Measurements from ENCODE around the gene RUNX3.

Gene RUNX3

DNA sequence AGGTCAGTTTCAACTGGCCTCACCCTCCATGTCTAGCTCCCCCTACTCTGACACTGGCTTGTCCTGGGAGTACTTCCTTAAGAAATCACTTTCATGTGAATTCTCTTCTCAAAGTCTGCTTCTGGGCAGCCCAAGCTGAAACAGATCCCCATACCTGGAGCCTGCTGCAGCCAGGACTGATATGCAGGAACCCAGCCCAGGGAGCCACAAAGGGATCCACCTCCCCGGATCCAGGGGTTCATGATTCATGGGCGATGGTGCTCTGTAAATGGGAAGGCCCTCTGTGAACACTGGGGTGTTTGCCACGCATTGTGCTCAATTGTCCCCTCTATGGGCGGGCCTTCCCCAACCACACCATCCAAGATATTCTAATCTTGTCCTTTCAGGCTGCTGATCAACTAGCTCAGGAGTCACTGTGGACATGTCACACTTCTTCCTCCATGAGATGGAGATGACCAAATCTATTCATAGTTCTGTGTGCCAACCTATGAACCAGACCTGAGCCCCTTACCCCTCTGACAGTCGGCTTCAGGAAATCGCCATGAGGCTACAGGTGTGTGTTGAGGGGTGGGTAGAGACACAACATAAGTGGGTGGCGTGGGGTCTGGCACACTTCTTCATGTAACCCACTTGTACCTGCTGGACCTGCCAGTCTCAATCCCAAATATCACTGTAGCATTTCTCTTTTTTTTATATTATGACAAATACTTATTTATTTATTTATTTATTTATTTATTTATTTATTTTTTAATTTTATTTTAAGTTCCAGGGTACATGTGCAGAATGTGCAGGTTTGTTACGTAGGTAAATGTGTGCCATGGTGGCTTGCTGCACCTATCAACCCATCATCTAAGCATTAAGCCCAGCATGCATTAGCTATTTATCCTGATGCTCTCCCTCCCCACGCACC, 41.8 kb downstream of the RUNX3 start:
- DNase-seq (ENCODE audit: low read depth, low spot score) = no peak

DNA sequence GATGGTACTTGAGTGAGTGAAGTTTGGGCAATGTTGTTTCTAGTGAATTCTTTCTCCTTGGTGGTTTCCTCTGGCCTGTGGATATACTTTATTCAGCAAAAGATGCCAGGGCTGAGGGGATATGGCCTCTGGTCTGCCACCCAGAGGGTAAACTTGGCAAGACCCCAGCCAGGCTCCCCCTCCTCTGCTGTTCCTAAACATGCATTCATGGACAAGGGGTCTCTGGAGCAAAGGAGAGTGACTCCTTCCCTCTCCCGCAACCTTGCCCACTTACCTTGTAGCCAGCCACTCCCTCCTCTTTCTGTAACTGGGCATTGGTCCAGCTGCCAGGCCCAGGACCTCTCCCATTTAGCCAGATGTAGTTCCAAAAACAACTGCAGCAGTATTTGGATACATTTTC, 43.8 kb downstream of the RUNX3 start:
- no peak for DNase-seq (ENCODE audit: low read depth, low spot score)

DNA sequence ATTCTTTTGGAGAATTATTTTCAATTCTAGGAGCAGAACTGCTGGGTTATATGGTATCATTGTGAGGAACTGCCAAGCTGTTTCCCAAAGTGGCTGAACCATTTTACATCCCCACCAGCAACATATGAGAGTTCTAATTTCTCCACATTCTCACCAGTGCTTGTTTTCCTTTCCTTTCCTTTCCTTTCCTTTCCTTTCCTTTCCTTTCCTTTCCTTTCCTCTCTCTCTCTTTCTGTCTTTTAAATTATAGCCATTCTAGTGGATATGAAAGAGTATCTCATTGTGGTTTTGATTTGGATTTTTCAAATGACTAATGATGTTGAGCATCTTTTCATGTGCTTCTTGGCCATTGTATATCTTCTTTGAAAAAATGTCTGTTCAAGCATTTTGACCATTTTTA, 45.3 kb downstream of the RUNX3 start:
- DNase-seq (ENCODE audit: low read depth, low spot score) = no peak

DNA sequence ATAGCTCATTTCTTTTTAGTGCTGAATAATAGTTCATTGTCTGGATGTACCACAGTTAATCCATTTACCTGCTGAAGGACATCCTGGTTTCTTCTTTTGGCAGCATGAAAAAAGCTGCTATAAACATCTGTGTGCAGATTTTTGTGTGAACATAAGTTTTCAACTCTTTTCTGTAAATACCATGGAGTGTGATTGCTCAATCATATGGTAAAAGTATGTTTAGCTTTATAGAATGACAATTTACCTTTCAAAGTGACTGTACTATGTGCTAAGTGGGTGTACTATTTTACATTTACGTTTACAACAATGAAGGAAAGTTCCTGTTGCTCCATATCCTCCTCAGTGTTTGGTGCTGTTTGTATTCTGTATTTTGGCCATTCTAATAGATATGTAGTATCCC, 49.0 kb downstream of the RUNX3 start:
- no peak for DNase-seq (ENCODE audit: low read depth, low spot score)

DNA sequence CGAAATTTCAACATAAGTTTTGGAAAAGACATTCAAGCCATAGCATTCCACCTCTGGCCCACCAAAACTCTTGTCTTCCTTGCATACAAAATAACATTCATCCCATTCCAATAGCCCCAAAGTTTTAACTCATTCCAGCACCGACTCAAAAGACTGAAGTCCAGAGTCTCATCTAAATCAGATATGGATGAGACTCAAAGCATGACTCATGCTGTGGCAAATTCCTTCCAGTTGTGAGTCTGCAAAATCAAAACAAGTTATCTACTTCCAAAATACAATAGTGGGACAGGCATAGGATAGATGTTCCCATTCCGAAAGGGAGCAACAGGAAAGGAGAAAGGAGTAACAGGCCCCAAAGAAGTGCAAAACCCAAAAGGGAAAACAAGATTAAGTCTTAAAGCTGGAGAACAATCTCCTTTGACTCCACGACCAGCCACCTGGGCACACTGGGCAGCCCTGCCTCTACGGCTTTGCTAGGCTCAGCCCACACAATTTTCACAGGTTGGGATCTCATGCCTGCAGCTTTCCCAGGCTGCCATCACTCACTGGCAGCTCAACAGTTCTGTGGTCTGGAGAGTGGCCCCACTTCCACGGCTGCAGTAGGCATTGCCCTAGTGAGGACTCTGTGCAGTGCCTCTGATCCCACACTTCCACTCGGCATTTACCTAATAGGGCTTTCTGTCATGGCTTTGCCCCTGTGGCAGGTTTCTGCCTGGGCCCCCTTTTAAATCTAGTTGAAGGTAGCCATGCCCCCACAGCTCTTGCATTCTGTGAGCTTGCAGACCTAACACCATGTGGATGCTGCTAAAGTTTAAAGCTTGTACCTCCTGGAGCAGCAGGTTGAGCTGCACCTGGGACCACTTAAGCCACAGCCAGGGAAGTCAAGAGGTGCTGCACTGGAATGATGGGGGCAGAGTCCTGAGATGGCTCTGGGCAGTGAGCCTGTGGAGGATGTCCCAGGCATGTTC, 51.0 kb downstream of the RUNX3 start:
- no peak for DNase-seq (ENCODE audit: low read depth, low spot score)

DNA sequence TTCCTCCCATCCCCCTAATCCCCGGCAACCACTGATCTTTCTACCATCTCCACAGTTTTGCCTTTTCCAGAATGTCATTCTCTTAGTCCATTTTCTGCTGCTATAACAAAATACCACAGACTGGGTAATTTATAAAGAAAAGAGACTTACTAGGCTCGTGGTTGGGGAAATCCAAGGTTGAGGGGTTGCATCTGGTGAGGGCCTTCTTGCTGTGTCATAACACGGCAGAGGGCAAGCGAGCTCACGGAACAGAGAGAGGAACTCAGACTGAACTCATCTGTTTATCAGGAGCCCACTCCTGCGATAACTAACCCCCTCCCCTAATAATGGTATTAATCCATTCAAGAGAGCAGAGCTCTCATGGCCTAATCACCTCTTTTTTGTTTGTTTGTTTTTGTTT, 52.0 kb downstream of the RUNX3 start:
- no peak for DNase-seq (ENCODE audit: low read depth, low spot score)

- DNase-seq (ENCODE audit: low read depth, low spot score) = peak; percentile 68
Measured at GRCh38 chr1:24875991-24876506, 54.0 kb downstream of the RUNX3 start.

- DNase-seq (ENCODE audit: low read depth, low spot score) = peak; percentile 45
Measured at GRCh38 chr1:24875257-24875656, 54.8 kb downstream of the RUNX3 start.

DNA sequence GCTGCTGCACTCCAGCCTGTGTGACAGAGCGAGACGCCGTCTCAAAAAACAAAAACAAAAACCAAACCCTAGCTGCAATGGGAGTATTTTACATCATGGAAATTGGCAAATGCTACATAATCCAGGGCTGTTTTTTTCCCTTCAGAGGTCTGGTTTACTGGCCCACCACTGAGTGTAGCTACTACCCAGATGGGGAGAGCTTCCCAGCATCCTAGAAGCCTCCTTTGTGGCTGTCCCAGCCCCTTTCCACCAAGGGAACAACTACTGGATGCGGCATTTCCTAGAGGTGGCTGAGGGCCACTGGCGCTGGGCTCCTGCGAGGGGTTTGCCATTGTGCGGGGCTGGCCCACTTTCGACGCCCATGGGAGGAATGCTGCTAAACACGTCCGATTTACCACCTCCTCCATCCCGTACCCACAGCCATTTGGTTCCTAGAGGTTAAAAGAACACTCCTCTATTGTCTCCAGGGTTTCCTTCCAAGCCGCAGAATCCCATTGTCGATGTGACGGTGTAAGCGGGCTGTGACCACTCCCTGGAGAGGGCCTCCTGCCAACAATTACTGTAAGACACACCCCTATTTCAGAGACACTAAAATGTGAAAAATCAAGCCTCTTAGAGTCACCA, 55.4 kb downstream of the RUNX3 start:
- peak; percentile 51 for DNase-seq (ENCODE audit: low read depth, low spot score)

DNA sequence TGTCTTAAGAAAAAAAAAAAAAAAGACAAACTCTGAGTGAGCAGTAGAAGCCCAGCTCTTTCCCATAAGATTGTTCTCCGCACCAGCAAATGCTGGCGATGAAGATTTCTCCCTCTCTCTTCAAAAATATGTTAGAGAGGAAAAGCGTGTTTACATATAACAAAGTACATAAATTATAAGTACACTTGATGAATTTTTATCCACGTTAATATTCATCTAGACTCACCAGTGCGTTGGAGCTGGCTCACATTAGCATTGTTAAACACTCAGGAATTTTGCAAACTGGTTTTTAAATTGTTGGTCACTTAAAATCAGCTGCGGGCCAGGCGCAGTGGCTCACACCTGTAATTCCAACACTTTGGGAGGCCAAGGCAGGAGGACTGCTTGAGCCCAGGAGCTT, 56.0 kb downstream of the RUNX3 start:
- no peak for DNase-seq (ENCODE audit: low read depth, low spot score)

DNA sequence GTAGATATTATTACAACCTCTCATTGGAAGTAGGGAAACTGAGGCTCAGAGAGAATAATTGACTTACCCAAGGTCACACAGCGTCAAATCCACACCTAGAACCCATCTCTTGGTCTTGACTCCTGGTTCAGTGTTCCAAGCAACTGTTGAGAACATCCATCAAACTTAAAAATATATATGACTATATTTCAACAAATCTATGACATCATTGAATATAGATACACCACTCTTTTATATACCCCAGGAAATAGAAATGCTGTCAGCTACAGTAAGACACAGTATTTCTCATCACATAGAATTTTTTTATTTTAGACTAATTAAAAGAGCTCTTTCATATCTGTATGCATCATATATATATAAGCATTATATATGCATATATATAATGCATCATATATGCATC, 56.9 kb downstream of the RUNX3 start:
- DNase-seq (ENCODE audit: low read depth, low spot score) = no peak

DNA sequence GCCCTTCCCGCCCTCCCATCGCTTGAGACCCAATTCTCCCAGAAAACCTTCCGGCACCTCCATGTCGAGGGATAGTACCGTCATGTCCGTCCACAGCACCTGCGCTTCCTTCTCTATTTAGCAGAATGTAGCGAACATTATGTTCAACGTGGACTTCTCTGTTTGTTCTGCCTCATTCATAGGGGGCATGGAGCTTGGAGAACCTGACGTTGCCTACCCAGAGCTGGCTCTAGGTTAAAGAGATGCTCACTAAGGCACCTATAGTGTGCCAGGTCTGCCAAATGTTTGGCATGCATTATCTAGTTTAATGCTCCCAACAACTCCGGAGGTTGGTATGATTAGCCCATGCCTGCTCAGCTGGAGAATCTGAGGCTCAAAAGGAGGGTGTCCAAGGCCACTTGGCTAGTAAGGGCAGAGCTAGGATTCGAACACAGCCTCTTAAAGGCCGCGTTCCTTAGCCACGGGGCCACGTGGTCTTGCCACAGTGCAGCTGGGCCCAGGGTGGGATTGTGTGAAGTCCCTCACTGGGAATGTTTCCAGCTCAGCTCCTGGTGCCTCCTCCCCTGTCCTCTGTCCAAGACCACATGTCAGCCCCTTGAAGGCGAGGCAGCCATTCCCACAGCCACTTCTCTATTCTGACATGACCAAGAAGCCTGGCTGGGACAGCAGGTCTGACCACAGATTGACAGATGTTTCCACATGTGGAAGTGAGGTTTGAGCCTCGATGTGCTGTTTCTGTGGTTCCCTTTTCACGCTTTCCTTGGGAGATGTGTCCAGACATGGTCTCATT, 57.8 kb downstream of the RUNX3 start:
- no peak for DNase-seq (ENCODE audit: low read depth, low spot score)

- DNase-seq (ENCODE audit: low read depth, low spot score) = no peak
Measured at GRCh38 chr1:24871306-24871901, 58.7 kb downstream of the RUNX3 start.

- no peak for DNase-seq (ENCODE audit: low read depth, low spot score)
Measured at GRCh38 chr1:24870551-24871195, 59.4 kb downstream of the RUNX3 start.

DNA sequence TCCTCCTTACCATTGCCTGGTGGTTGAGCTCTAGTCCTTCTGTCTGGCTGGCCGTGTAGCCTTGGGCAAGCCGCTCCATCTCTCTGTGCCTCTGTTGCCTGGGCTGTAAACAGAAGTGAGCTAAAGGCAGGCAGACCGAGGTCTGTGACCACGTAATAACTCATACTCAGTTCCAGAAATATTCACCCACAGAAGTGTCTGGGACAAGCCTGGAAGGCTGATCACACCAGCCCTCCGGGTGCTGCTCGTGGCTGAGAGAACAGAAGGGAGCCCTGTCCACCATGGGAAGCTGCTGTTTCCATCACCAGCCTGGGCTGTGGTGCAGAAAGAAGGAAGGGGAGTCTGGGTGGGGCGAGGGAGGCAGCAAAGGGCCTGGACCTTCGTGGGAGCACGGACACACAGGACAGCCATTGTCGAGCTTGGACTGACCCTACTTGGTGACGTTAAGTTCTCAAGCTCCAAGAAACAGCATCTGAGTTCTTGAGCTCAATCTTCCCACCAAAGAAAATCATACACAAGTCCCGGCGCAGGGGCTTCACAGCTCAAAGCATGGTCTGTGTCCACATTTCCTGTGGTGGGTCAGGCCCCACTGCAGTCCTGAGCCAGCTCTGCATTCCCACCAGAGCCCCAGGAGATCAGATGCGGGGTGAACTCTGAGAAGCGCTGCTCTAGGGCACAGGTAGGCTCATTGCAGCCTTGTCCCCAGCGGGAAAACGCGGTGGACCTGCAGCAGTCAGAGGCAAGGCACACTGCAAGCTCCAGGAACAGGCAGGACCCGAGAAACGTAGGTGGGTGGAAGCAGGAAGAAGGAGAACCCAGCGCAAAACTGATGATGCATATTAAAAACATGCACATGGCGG, 61.8 kb downstream of the RUNX3 start:
- no peak for DNase-seq (ENCODE audit: low read depth, low spot score)

DNA sequence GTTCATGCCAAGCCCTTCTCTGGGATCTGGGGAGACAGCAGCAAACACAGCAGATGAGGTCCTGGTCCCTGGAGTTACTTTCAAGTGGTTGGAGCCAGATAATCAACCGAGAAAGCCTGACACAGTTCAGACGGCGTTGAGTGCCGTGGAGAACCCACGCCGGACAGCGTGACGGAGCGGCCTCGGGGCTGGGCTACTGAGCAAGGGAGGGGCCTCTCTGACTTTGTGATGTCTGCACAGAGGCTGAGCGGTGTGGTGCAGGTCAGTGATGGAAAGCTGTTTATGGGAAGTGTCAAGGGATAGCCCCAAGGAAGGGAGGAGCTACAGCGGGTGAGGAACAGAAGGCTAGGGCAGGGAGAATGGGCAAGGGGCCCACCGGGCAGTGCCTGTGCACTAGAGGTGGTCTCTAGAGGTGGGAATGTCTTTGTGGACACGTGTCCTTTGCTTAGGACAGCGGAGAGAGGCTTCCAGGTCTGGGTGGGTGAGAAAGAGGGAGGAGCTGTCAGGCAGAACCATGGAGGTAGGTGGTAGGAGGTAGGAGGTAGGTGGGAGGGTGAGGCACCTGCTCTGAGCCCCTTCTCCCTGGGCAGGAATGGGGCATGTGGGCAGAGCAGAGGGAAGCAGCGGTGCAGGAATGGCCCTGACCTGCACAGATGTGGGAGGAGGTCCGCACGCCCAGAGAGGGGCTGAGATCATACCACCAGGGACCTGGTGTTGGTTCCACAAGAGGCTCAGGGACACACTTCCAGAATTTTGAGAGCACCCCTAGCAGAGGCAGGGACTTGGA, 62.8 kb downstream of the RUNX3 start:
- no peak for DNase-seq (ENCODE audit: low read depth, low spot score)

- DNase-seq (ENCODE audit: low read depth, low spot score) = no peak
Measured at GRCh38 chr1:24866211-24867083, 63.6 kb downstream of the RUNX3 start.

Measured in ELF-1 (cell line).